Measurements from ENCODE around the gene TRIM8.
"Not testable (repeated sequence)": the region's sequence is repeated elsewhere in the genome, so short reads cannot be mapped to it uniquely, and the experiment has no call there.

GRCh38 chr10:102695401-102695800 lies 51.1 kb downstream of the TRIM8 start:
- TF ChIP-seq EP300 (IDR thresholded peaks at IDR 0.05) = not testable (repeated sequence)
- TF ChIP-seq, protein P1, sequence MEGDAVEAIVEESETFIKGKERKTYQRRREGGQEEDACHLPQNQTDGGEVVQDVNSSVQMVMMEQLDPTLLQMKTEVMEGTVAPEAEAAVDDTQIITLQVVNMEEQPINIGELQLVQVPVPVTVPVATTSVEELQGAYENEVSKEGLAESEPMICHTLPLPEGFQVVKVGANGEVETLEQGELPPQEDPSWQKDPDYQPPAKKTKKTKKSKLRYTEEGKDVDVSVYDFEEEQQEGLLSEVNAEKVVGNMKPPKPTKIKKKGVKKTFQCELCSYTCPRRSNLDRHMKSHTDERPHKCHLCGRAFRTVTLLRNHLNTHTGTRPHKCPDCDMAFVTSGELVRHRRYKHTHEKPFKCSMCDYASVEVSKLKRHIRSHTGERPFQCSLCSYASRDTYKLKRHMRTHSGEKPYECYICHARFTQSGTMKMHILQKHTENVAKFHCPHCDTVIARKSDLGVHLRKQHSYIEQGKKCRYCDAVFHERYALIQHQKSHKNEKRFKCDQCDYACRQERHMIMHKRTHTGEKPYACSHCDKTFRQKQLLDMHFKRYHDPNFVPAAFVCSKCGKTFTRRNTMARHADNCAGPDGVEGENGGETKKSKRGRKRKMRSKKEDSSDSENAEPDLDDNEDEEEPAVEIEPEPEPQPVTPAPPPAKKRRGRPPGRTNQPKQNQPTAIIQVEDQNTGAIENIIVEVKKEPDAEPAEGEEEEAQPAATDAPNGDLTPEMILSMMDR (IDR thresholded peaks at IDR 0.05) = not testable (repeated sequence)

Measured in ovary (tissue), 3 donors.